Neural progenitor cell (in vitro differentiated cells): ENCODE data around the gene CERS1.

Experiments used
- EZH2 ChIP-seq: fragments of 200-600 bp; sonication (generic); IDR thresholded peaks from 2 replicates; pipeline ENCODE4 v1.6.1; 2017; ENCODE audit warnings: antibody characterized with exemption, mild to moderate bottlenecking, moderate library complexity
- EZH2phosphoT487 ChIP-seq: fragments of 200-600 bp; sonication (generic); IDR thresholded peaks from 2 replicates; pipeline ENCODE4 v1.6.1; 2017; ENCODE audit warnings: antibody characterized with exemption
- TF ChIP-seq, protein P1 (sequence below): fragments of 200-600 bp; sonication (generic); IDR thresholded peaks from 2 replicates; pipeline ENCODE4 v1.5.1; 2017; ENCODE audit warnings: antibody characterized with exemption, mild to moderate bottlenecking

DNA sequence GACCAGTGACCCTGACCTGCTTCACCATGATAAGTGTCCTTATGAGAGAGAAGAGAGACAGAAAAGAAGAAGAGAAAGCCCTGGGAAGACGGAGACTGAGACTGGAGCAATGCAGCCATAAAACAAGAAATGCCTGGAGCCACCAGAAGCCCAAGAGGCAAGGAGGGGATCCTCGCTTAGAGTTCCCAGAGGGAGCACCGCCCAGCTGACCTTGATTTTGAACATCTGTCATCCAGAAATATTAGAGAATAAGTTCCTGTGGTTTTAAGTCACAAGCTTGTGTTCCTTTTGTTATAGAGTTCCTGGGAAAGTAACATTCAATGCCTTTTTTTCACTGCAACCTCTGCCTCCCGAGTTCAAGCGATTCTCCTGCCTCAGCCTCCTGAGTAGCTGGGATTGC is 20.2 kb downstream of the CERS1 start:
- TF ChIP-seq, protein P1, sequence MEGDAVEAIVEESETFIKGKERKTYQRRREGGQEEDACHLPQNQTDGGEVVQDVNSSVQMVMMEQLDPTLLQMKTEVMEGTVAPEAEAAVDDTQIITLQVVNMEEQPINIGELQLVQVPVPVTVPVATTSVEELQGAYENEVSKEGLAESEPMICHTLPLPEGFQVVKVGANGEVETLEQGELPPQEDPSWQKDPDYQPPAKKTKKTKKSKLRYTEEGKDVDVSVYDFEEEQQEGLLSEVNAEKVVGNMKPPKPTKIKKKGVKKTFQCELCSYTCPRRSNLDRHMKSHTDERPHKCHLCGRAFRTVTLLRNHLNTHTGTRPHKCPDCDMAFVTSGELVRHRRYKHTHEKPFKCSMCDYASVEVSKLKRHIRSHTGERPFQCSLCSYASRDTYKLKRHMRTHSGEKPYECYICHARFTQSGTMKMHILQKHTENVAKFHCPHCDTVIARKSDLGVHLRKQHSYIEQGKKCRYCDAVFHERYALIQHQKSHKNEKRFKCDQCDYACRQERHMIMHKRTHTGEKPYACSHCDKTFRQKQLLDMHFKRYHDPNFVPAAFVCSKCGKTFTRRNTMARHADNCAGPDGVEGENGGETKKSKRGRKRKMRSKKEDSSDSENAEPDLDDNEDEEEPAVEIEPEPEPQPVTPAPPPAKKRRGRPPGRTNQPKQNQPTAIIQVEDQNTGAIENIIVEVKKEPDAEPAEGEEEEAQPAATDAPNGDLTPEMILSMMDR: no peak
- TF ChIP-seq EZH2 (no peak), EZH2phosphoT487 (no peak)
